SK-N-SH (cell line): Measurements from ENCODE around the gene MED8.

Source experiments
- CHD2 ChIP-seq: fragments of 150-350 bp; IDR thresholded peaks from 2 replicates; pipeline ENCODE4 v1.6.1; 2018; ENCODE audit warnings: low read length; ENCODE audit not compliant: partially characterized antibody
- ELF1 ChIP-seq: IDR thresholded peaks from 2 replicates; pipeline ENCODE4 v1.4.0; 2012
- EP300 ChIP-seq, 2 experiments: IDR thresholded peaks; 2 replicates each; pipeline versions ENCODE4 v1.4.0 to v1.6.1; 2012; ENCODE audit warnings: borderline replicate concordance in 1 of 2, low read depth in 1 of 2, low read length in 1 of 2
- EZH2phosphoT487 ChIP-seq: fragments of 200-600 bp; sonication (generic); IDR thresholded peaks from 2 replicates; pipeline ENCODE4 v1.6.1; 2017; ENCODE audit warnings: low read depth, mixed run types, mild to moderate bottlenecking, antibody characterized with exemption, moderate library complexity, borderline replicate concordance
- GABPA ChIP-seq: IDR thresholded peaks from 2 replicates; pipeline ENCODE4 v1.4.0; 2012; ENCODE audit warnings: low read depth, mild to moderate bottlenecking
- NRF1 ChIP-seq: IDR thresholded peaks from 2 replicates; pipeline ENCODE4 v1.6.1; 2012; ENCODE audit warnings: low read depth, mild to moderate bottlenecking, low read length
- RCOR1 ChIP-seq: fragments of 150-350 bp; IDR thresholded peaks from 2 replicates; pipeline ENCODE4 v1.6.1; 2017; ENCODE audit warnings: antibody characterized with exemption, low read length
- REST ChIP-seq: IDR thresholded peaks from 2 replicates; pipeline ENCODE4 v1.6.1; 2012; ENCODE audit warnings: mild to moderate bottlenecking, low read depth, low read length, moderate library complexity
- RFX5 ChIP-seq: IDR thresholded peaks from 2 replicates; pipeline ENCODE4 v1.6.1; 2012; ENCODE audit warnings: mild to moderate bottlenecking, improper control_type of control experiment, low read length
- USF1 ChIP-seq: IDR thresholded peaks from 2 replicates; pipeline ENCODE4 v1.4.0; 2012; ENCODE audit warnings: low read depth, borderline replicate concordance
- TF ChIP-seq, protein P1 (sequence below): fragments of 200-600 bp; sonication (generic); IDR thresholded peaks from 2 replicates; pipeline ENCODE4 v1.6.1; 2017; ENCODE audit warnings: antibody characterized with exemption, mild to moderate bottlenecking, moderate library complexity
- TF ChIP-seq, protein P2 (sequence below): fragments of 150-350 bp; IDR thresholded peaks from 2 replicates; pipeline ENCODE4 v1.6.1; 2016; ENCODE audit warnings: mild to moderate bottlenecking, low read depth, low read length
- TF ChIP-seq, protein P3 (sequence below): fragments of 150-350 bp; IDR thresholded peaks from 2 replicates; pipeline ENCODE4 v1.6.1; 2017; ENCODE audit warnings: antibody characterized with exemption, low read length, low read depth, borderline replicate concordance

DNA sequence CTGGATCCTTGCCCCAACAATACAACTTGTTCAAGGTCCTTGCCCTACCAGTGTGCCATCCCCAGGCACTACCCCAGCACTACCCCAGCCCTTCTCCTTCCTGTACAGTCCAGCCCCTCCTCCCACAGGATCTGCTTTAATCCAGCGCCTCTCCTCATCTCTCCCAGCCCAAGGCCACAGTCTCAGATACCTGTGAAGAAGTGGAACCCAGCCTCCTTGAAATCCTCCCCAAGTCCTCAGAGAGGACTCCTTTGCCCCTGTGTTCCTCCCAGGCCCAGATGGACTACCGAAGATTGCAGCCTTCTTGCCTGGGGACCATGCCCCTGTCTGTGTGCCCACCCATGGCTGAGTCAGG lies 37.3 kb downstream of the MED8 start:
- TF ChIP-seq GABPA (no peak), EP300 (IDR thresholded peaks at IDR 0.05; ENCODE audit: borderline replicate concordance in 1 of 2, low read depth in 1 of 2, low read length in 1 of 2) (no peak), CHD2 (no peak), RFX5 (no peak), ELF1 (no peak), EZH2phosphoT487 (no peak), USF1 (no peak), NRF1 (no peak), REST (no peak), RCOR1 (no peak)
- TF ChIP-seq, protein P1, sequence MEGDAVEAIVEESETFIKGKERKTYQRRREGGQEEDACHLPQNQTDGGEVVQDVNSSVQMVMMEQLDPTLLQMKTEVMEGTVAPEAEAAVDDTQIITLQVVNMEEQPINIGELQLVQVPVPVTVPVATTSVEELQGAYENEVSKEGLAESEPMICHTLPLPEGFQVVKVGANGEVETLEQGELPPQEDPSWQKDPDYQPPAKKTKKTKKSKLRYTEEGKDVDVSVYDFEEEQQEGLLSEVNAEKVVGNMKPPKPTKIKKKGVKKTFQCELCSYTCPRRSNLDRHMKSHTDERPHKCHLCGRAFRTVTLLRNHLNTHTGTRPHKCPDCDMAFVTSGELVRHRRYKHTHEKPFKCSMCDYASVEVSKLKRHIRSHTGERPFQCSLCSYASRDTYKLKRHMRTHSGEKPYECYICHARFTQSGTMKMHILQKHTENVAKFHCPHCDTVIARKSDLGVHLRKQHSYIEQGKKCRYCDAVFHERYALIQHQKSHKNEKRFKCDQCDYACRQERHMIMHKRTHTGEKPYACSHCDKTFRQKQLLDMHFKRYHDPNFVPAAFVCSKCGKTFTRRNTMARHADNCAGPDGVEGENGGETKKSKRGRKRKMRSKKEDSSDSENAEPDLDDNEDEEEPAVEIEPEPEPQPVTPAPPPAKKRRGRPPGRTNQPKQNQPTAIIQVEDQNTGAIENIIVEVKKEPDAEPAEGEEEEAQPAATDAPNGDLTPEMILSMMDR = no peak
- TF ChIP-seq, protein P2, sequence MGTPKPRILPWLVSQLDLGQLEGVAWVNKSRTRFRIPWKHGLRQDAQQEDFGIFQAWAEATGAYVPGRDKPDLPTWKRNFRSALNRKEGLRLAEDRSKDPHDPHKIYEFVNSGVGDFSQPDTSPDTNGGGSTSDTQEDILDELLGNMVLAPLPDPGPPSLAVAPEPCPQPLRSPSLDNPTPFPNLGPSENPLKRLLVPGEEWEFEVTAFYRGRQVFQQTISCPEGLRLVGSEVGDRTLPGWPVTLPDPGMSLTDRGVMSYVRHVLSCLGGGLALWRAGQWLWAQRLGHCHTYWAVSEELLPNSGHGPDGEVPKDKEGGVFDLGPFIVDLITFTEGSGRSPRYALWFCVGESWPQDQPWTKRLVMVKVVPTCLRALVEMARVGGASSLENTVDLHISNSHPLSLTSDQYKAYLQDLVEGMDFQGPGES = no peak
- TF ChIP-seq, protein P3, sequence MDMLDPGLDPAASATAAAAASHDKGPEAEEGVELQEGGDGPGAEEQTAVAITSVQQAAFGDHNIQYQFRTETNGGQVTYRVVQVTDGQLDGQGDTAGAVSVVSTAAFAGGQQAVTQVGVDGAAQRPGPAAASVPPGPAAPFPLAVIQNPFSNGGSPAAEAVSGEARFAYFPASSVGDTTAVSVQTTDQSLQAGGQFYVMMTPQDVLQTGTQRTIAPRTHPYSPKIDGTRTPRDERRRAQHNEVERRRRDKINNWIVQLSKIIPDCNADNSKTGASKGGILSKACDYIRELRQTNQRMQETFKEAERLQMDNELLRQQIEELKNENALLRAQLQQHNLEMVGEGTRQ = no peak
